H9 (cell line): ENCODE measurements around the gene CLIP4. TPM values are rescaled to one million over a fixed set of nuclear protein-coding genes. Genes with fewer than 3 reads are reported as not detected.

ENCODE experiments used
- DNase-seq: peaks from one replicate; pipeline ENCODE4 v3.0.0-alpha.2; 2017
- H2AFZ ChIP-seq: one replicate; pipeline ENCODE4 v1.6.1; 2013; ENCODE audit warnings: mild to moderate bottlenecking, low read length, control low read depth, moderate library complexity
- H2AK5ac ChIP-seq: 2 replicates; pipeline ENCODE4 v1.6.1; 2013; ENCODE audit warnings: low read length, control low read depth, mixed read lengths; ENCODE audit not compliant: insufficient read length
- H2BK120ac ChIP-seq: one replicate; pipeline ENCODE4 v1.6.1; 2013; ENCODE audit warnings: low read depth, mild to moderate bottlenecking, low read length, control low read depth, inconsistent platforms; ENCODE audit not compliant: poor library complexity, severe bottlenecking
- H2BK12ac ChIP-seq: 2 replicates; pipeline ENCODE4 v1.6.1; 2013; ENCODE audit warnings: low read length, control low read depth, mixed read lengths, low read depth; ENCODE audit not compliant: insufficient read length
- H2BK15ac ChIP-seq: 2 replicates; pipeline ENCODE4 v1.6.1; 2013; ENCODE audit warnings: low read depth, low read length, control low read depth
- H2BK20ac ChIP-seq: one replicate; pipeline ENCODE4 v1.6.1; 2013; ENCODE audit warnings: low read depth, mild to moderate bottlenecking, low read length, control low read depth, inconsistent platforms; ENCODE audit not compliant: poor library complexity, severe bottlenecking
- H2BK5ac ChIP-seq: 2 replicates; pipeline ENCODE4 v1.6.1; 2013; ENCODE audit warnings: low read length, control low read depth, mixed read lengths; ENCODE audit not compliant: insufficient read length
- H3K14ac ChIP-seq: 2 replicates; pipeline ENCODE4 v1.6.1; 2013; ENCODE audit warnings: low read length, control low read depth; ENCODE audit not compliant: insufficient read depth
- H3K18ac ChIP-seq: 2 replicates; pipeline ENCODE4 v1.6.1; 2013; ENCODE audit warnings: low read depth, mild to moderate bottlenecking, mixed read lengths, low read length, control low read depth; ENCODE audit not compliant: insufficient read length
- H3K23ac ChIP-seq: 2 replicates; pipeline ENCODE4 v1.6.1; 2013; ENCODE audit warnings: low read length, control low read depth, mixed read lengths, low read depth; ENCODE audit not compliant: insufficient read length
- H3K23me2 ChIP-seq: 2 replicates; pipeline ENCODE4 v1.6.1; 2013; ENCODE audit warnings: low read depth, mild to moderate bottlenecking, mixed read lengths, low read length, control low read depth; ENCODE audit not compliant: insufficient read length, poor library complexity, severe bottlenecking
- H3K27ac ChIP-seq: 2 replicates; pipeline ENCODE4 v1.5.1; 2013; ENCODE audit warnings: low read length, control low read depth, mixed read lengths, low read depth; ENCODE audit not compliant: insufficient read length
- H3K27me3 ChIP-seq: 2 replicates; pipeline ENCODE4 v1.6.1; 2013; ENCODE audit warnings: low read length, control low read depth, inconsistent platforms; ENCODE audit not compliant: insufficient read depth
- H3K4ac ChIP-seq: 2 replicates; pipeline ENCODE4 v1.6.1; 2013; ENCODE audit warnings: low read depth, mild to moderate bottlenecking, control low read depth, inconsistent platforms, low read length, moderate library complexity
- H3K4me1 ChIP-seq: 2 replicates; pipeline ENCODE4 v1.6.1; 2013; ENCODE audit warnings: low read length, control low read depth, inconsistent platforms; ENCODE audit not compliant: insufficient read depth
- H3K4me2 ChIP-seq: 2 replicates; pipeline ENCODE4 v1.6.1; 2013; ENCODE audit warnings: low read length, control low read depth, mixed read lengths; ENCODE audit not compliant: insufficient read length, insufficient read depth
- H3K56ac ChIP-seq: 2 replicates; pipeline ENCODE4 v1.6.1; 2013; ENCODE audit warnings: low read depth, mild to moderate bottlenecking, mixed read lengths, low read length, control low read depth; ENCODE audit not compliant: insufficient read length
- H3K79me1 ChIP-seq: 2 replicates; pipeline ENCODE4 v1.6.1; 2013; ENCODE audit warnings: low read depth, mild to moderate bottlenecking, moderate library complexity, low read length, control low read depth, inconsistent platforms; ENCODE audit not compliant: insufficient read depth, poor library complexity, severe bottlenecking
- H3K79me2 ChIP-seq: 2 replicates; pipeline ENCODE4 v1.6.1; 2013; ENCODE audit warnings: low read length, control low read depth, inconsistent platforms; ENCODE audit not compliant: insufficient read depth
- H3K9ac ChIP-seq: 2 replicates; pipeline ENCODE4 v1.6.1; 2013; ENCODE audit warnings: low read length, control low read depth, mixed read lengths; ENCODE audit not compliant: insufficient read length; ENCODE audit errors: extremely low read depth
- H3K9me3 ChIP-seq: one replicate; pipeline ENCODE4 v1.6.1; 2013; ENCODE audit warnings: low read depth, low read length, inconsistent platforms; ENCODE audit not compliant: control insufficient read depth
- H3T11ph ChIP-seq: one replicate; pipeline ENCODE4 v1.6.1; 2013; ENCODE audit warnings: mild to moderate bottlenecking, low read length, control low read depth, inconsistent platforms
- H4K20me1 ChIP-seq: one replicate; pipeline ENCODE4 v1.6.1; 2013; ENCODE audit not compliant: control insufficient read depth, insufficient read length, insufficient read depth
- H4K5ac ChIP-seq: 2 replicates; pipeline ENCODE4 v1.6.1; 2013; ENCODE audit warnings: low read depth, mild to moderate bottlenecking, mixed read lengths, low read length, control low read depth; ENCODE audit not compliant: insufficient read length
- H4K8ac ChIP-seq: replicated peaks from 2 replicates; pipeline ENCODE4 v1.6.1; 2013; ENCODE audit warnings: low read length, control low read depth, mixed read lengths, low read depth; ENCODE audit not compliant: insufficient read length
- H4K91ac ChIP-seq: 2 replicates; pipeline ENCODE4 v1.6.1; 2013; ENCODE audit warnings: low read depth, mild to moderate bottlenecking, moderate library complexity, mixed read lengths, low read length, control low read depth; ENCODE audit not compliant: insufficient read length
- H3K27ac Mint-ChIP-seq, 3 experiments: 2 replicates in 2 of 3; 3 replicates in 1 of 3; pipeline ENCODE4 v1.8.0; 2020 to 2021; ENCODE audit warnings: mixed read lengths in 3 of 3, mild to moderate bottlenecking in 1 of 3, moderate library complexity in 1 of 3
- H3K27me3 Mint-ChIP-seq: 2 replicates; pipeline ENCODE4 v1.8.0; 2021; ENCODE audit warnings: low read depth, mild to moderate bottlenecking, moderate library complexity, mixed read lengths
- H3K36me3 Mint-ChIP-seq, 3 experiments: 2 replicates in 2 of 3; 3 replicates in 1 of 3; pipeline ENCODE4 v1.8.0; 2020 to 2021; ENCODE audit warnings: low read depth in 3 of 3, mixed read lengths in 3 of 3; ENCODE audit not compliant: insufficient read depth in 1 of 3
- H3K4me1 Mint-ChIP-seq, 2 experiments: 2 replicates each; pipeline ENCODE4 v1.8.0; 2020; ENCODE audit warnings: mixed read lengths in 2 of 2
- H3K4me3 Mint-ChIP-seq, 2 experiments: 2 replicates in 1 of 2; 3 replicates in 1 of 2; pipeline ENCODE4 v1.8.0; 2020 to 2021; ENCODE audit warnings: mild to moderate bottlenecking in 2 of 2, mixed read lengths in 2 of 2, moderate library complexity in 1 of 2
- H3K9me3 Mint-ChIP-seq, 2 experiments: 2 replicates in 1 of 2; 3 replicates in 1 of 2; pipeline ENCODE4 v1.8.0; 2020; ENCODE audit warnings: mild to moderate bottlenecking in 2 of 2, mixed read lengths in 2 of 2, moderate library complexity in 1 of 2
- WGBS: extraction: QIAGEN DNeasy Blood & Tissue Kit; methylation state at CpG from one replicate; pipeline ENCODE4 v1.1.7; 2013; ENCODE audit warnings: missing lambda C conversion rate, low lambda C conversion rate, mixed read lengths; ENCODE audit not compliant: insufficient read length; ENCODE audit errors: extremely low coverage; 5-methylcytosine and 5-hydroxymethylcytosine counted together
- total RNA-seq: library from RNA; stranded (reverse); gene quantifications from 2 replicates; pipeline ENCODE4 v1.2.1, GENCODE V29; 2021
- TF ChIP-seq, protein P1 (sequence below): fragments of 200-600 bp; sonication (generic); conservative IDR thresholded peaks from 3 replicates; pipeline ENCODE4 v1.8.0; 2021; ENCODE audit warnings: antibody characterized with exemption, mild to moderate bottlenecking

CLIP4 gene
- total RNA-seq, 1 experiment from 2014 or later, result 0.66 TPM

DNA sequence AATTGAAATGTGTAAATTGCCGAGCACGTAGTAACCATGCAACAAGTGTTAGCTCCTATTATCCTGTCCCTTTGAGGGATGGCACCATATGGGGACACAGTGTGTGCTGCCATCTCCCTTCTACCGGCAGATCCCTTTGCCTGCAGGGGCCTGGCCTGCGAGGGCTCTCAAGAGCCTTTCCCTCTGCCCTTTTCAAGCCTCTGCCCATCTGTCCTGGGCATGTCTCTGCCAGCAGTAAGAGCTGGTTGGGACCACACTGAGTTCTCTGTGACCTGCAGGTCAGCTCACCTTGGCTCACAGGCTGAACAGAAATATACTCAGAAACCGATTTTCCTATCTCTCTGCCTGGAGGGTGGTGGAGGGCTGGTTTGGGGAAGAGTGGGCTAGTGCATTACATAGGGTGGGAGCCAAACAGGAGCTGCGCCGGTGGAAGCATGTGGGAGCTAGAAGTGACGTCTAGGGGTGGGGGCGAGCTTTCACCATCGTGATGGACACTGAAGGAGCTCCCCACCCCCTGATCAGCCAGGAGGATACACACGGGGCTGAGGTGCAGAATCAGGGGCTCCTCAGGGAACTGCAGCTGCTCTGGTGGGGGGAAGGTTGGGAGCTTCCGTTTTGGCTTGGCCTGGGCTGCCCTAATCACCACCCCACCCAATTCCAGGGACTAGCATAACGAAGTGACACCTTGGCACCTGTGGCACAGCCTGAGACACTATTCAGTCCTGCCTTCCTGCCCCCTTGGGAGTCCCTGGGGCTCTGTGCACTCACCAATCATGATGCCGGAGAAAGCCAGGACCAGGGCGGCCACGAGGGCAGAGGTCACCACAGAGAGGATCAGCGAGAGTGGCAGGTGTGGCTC lies 109.7 kb downstream of the CLIP4 start:
- no peaks in the 10 kb centered on the region for H3K4me1 ChIP-seq
- no peak overlapping the region for H2BK5ac ChIP-seq
- no peak overlapping the region for H3K4ac ChIP-seq
- DNase-seq, result no peak
- H2BK20ac ChIP-seq, result no peak overlapping the region
- H3K27me3 Mint-ChIP-seq, result peaks cover 8% of the 10 kb centered on the region; the same call in 1 of the 2 replicates
- H3K9me3 Mint-ChIP-seq, result no peaks in the 10 kb centered on the region
- no peak overlapping the region for H3K14ac ChIP-seq
- no peak overlapping the region for H2BK120ac ChIP-seq
- H3K79me2 ChIP-seq, result no peaks in the 10 kb centered on the region
- H3K79me1 ChIP-seq, result no peaks in the 10 kb centered on the region
- WGBS, result no CpG with 5 or more reads among the region's 17 CpGs
- H3K4me2 ChIP-seq, result no peak overlapping the region
- no peak overlapping the region for H3K56ac ChIP-seq
- no peak overlapping the region for H2BK12ac ChIP-seq
- no peak overlapping the region for H4K8ac ChIP-seq
- H4K91ac ChIP-seq, result no peak overlapping the region
- no peaks in the 10 kb centered on the region for H3K23me2 ChIP-seq
- H3K36me3 Mint-ChIP-seq, result no peaks in the 10 kb centered on the region
- TF ChIP-seq, protein P1, sequence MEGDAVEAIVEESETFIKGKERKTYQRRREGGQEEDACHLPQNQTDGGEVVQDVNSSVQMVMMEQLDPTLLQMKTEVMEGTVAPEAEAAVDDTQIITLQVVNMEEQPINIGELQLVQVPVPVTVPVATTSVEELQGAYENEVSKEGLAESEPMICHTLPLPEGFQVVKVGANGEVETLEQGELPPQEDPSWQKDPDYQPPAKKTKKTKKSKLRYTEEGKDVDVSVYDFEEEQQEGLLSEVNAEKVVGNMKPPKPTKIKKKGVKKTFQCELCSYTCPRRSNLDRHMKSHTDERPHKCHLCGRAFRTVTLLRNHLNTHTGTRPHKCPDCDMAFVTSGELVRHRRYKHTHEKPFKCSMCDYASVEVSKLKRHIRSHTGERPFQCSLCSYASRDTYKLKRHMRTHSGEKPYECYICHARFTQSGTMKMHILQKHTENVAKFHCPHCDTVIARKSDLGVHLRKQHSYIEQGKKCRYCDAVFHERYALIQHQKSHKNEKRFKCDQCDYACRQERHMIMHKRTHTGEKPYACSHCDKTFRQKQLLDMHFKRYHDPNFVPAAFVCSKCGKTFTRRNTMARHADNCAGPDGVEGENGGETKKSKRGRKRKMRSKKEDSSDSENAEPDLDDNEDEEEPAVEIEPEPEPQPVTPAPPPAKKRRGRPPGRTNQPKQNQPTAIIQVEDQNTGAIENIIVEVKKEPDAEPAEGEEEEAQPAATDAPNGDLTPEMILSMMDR, result no peak
- H3K27ac Mint-ChIP-seq, result no peak overlapping the region
- no peak overlapping the region for H3K4me3 Mint-ChIP-seq
- no peak overlapping the region for H4K5ac ChIP-seq
- H2AFZ ChIP-seq, result no peak overlapping the region
- peaks cover 6 to 12% of the 10 kb centered on the region in 2 experiments for H3K4me1 Mint-ChIP-seq
- H3K18ac ChIP-seq, result no peak overlapping the region
- no peaks in the 10 kb centered on the region for H4K20me1 ChIP-seq
- no peak overlapping the region for H3K9ac ChIP-seq
- H2AK5ac ChIP-seq, result no peak overlapping the region
- H2BK15ac ChIP-seq, result no peak overlapping the region
- H3K27ac ChIP-seq, result no peak overlapping the region
- no peaks in the 10 kb centered on the region for H3K27me3 ChIP-seq
- H3K23ac ChIP-seq, result no peak overlapping the region
- no peaks in the 10 kb centered on the region for H3K9me3 ChIP-seq
- no peak overlapping the region for H3T11ph ChIP-seq
